ENCODE data around the gene DDX23.
"Not testable (repeated sequence)": the region's sequence is repeated elsewhere in the genome, so short reads cannot be mapped to it uniquely, and the experiment has no call there.

The DDX23 gene

GRCh38 chr12:48861111-48861510, 9.1 kb upstream of the DDX23 start:
- DNase-seq: no peak

DNA sequence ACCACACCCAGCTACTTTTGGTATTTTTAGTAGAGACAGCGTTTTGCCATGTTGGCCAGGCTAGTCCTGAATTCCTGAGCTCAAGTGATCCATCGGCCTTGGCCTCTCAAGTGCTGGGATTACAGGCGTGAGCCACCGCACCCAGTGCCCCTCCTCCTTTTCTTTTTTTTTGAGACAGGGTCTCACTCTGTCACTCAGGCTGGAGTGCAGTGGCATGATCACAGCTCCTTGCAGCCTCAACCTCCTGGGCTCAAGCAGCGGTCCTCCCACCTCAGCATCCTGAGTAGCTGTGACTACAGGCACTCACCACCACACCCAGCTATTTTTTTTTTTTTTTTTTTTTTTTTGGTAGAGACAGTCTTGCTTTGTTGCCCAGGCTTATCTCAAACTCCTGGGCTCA, 8.3 kb upstream of the DDX23 start:
- DNase-seq: not testable (repeated sequence)

DNA sequence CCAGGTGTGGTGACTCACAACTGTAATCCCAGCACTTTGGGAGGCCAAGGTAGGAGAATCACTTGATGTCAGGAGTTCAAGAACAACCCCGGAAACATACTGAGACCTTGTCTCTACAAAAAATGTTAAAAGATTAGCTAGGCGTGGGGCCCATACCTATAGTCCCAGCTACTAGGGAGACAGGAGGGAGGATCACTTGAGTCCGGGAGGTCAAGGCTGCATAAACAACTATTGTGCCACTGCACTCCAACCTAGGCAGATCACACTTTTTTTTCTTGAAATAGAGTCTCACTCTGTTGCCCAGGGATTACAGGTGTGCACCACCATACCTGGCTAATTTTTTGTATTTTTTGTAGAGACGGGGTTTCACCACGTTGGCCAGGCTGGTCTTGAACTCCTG, 7.6 kb upstream of the DDX23 start:
- DNase-seq: no peak

DNA sequence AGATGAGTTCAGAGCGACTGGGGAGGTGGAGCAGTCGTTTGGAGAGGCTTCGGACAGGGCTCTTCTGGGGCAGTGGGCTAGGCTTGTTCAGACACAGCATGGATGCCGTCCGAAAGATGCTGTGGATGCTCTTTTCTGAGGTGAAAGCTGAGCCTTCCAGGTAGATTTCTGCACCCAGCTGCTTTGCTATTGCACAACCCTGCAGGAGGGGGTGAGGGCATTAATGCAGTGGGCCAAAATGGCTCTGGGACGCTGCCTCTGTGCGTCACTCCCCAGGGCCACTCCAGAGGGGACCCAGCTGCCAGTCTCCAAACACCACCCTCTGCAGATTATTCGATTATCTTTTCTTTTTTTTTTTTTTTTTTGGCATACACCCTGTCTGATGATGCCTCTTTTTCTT, 6.1 kb upstream of the DDX23 start:
- DNase-seq: no peak

GRCh38 chr12:48857278-48857994, 5.5 kb upstream of the DDX23 start:
- no peak for DNase-seq

GRCh38 chr12:48856379-48856778, 4.4 kb upstream of the DDX23 start:
- DNase-seq: no peak

DNA sequence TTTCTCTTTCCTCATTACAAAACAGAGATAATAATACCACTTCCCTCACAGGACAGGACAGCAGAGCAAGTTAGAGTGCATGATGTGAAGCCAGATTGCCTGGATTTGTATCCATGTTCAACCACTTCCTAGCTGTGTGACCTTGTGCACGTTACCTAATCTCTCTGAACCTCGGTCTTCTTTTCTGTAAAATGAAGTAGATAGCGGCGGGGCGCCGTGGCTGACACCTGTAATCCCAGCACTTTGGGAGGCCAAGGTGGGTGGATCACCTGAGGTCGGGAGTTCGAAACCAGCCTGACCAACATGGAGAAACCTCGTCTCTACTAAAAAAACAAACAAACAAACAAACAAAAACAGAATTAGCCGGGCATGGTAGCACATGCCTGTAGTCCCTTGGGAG, 3.0 kb upstream of the DDX23 start:
- not testable (repeated sequence) for DNase-seq

DNA sequence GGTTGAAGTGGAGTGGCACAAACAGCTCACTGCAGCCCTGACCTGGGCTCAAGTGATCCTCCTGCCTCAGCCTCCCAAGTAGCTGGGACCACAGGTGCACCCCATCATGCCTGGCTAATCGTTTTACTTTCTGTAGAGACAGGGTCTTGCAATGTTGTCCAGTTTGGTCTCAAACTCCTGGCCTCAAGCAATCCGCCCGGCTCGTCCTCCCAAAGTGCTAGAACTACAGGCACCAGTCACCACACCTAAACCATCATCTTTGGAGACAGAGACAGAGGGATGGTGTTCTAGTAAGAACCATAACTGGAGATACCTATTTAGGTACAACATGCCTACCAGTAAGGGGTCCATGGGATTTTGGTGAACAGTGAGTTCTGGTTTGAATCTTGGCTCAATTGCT, 2.5 kb upstream of the DDX23 start:
- DNase-seq: no peak

DNA sequence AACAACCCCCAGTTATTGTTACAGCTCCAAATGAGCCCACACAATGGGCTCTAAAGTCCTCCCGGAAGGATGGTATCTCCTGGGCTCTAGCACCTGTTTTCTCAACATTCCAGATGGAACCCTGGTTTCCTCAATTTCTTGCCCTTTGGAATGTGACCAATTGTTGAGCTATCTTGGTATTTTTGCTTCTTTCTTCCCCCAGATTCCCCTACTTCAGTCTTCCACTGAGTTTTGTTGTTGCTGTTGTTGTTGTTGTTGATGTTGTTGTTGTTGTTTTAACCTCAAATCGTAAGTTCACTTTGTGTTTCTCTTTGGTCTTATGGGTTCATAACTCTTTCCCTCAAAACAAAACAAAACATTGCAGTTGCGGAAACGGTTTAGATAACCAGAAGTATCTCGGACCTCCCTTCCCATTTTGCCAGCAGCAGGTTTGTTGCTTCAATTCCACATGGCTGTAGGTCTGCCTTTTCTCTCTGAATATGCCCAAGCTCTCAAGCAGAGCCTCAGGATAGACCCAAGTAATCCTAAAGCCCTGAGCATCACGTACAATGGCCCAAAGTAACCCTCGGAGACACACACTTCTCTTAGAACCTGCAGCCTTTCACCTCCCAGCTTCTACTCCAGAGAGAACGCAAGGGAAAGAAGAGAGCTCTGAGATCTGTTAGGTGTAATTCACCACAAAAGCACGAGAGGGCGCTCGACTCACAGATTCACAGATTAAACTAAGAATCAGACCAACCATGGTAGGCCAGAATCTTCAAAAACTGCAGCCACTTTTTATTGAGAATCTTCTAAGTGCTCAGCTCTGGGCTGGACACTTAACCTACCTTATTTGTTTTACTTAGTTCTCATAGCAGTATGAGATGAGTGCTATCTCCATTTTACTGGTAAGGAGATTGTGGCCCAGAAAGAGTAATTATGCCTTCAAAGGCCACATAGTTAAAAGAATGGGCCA, 1.0 kb upstream of the DDX23 start:
- peak; percentile 92 for DNase-seq

- DNase-seq: not testable (repeated sequence)
Observed at GRCh38 chr12:48842021-48842420, 9.9 kb downstream of the DDX23 start.

DNA sequence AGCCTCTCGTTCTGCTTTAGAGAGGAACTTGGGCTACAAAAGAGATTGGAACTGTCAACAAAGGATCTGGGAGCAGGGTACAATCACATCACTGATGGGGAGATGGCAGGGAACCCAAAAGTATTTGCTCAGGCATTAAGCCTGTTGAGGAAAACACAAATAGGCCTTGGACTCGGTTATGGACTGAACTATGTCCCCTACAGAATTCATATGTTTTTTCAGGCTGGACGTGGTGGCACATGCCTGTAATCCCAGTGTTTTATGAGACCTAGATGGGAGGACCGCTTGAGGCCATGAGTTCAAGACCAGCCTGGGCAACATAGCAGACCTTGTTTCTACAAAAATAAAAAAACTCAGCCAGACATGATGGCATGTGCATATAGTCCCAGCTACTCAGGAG, 13.9 kb downstream of the DDX23 start:
- no peak for DNase-seq

- DNase-seq: no peak
Observed at GRCh38 chr12:48832321-48833060, 19.5 kb downstream of the DDX23 start.

- DNase-seq: no peak
Observed at GRCh38 chr12:48831257-48831656, 20.7 kb downstream of the DDX23 start.

DNA sequence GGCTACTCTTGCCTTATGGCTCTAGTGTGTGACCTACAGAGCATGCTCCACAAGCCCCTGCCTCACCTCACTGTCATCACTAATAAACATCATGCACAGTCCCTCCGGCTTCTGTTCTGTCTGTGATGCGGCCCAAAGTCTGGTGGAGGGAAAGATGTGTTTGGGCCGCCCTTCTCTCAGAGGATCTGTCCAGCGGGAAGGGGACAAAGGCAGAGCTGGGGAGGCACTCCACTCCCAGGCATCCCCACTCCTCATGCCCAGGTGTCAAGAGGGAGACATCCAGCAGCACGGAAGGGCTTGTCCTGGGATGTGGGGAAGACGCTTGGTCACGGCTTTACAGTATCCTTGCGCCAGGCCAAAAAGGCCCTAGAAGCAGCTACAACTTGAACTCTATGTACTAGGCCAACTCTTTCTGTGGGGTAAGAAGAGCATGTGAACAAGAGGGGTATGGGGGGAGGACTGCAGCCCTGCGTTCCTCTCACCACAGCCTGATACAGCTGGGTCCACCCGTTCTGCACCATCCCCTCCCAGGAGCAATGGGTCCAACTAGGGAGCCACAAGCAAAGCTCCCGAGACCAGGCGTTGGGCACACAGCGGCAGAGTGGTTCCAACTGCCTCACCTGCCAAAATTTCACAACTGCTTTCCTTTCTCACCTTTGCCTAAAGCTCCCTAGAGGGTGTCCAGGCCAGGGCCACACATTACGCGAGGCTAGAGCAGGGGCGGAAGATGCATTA, 23.0 kb downstream of the DDX23 start:
- no peak for DNase-seq

DNA sequence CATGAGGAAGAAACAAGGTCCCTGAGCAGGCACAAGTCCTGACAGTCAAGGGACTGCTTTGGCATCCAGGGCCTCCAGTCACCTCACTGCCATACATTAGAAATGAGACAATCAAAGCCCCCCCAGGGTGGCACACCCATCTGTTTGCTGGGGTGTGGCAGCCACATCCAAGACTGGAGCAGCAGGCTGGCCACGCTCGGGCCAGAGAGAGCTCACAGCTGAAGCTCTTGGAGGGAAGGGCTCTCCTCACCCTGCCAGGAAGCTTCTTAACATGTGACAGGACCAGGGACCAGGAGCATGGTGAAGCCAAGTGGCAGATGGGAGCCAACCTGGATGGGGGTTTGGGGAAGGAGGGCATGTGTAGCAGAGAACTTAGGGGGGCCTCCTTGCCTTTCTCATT, 23.7 kb downstream of the DDX23 start:
- no peak for DNase-seq

DNA sequence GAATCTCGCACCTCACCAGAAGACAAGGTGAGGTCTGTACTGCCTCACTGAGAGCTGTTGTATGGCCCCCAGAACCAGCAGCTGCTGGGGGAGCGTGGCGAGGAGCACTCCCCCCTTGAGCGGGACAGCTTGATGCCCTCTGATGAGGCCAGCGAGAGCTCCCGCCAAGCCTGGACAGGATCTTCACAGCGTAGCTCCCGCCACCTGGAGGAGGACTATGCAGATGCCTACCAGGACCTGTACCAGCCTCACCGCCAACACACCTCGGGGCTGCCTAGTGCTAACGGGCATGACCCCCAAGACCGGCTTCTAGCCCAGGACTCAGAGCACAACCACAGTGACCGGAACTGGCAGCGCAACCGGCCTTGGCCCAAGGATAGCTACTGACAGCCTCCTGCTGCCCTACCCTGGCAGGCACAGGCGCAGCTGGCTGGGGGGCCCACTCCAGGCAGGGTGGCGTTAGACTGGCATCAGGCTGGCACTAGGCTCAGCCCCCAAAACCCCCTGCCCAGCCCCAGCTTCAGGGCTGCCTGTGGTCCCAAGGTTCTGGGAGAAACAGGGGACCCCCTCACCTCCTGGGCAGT, 24.4 kb downstream of the DDX23 start:
- no peak for DNase-seq

DNA sequence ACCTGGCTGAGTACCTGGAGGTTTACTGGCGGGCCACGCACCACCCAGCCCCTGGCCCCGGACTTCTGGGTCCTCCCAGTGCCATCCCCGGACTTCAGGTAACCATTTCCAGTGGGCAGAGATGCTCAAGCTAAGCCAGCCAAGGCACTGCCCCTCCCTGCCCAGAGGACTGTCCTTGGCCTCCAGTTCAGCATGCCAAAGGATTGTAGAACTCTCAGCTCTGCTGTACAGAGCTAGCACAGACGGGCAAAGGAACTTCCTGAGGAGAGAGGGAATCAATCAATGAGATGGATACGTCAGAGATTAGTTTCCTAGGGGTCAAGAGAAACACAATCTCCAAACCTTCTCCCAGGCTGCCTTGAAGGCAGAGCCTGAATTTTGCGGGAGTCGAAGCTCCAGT, 24.9 kb downstream of the DDX23 start:
- DNase-seq: no peak

- no peak for DNase-seq
Observed at GRCh38 chr12:48826209-48826855, 25.6 kb downstream of the DDX23 start.

GRCh38 chr12:48824905-48825304, 27.1 kb downstream of the DDX23 start:
- DNase-seq: no peak

- peak; percentile 30 for DNase-seq
Observed at GRCh38 chr12:48824112-48824511, 27.9 kb downstream of the DDX23 start.

DNA sequence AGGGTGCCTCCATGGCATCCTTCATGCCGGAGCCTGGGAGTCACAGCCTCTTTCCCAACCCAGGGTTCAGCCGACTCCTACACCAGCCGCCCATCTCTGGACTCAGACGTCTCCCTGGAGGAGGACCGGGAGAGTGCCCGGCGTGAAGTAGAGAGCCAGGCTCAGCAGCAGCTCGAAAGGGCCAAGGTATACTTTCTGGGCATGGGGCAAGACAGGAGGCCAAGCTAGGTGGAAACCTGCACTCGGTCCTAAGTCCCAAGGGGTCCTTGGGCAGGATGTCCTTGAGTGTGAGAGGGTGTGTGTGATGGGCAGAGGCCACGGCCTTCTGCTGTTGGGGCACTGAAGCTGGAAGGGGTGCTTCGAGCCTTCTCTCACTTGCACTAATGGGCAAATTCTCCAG, 28.7 kb downstream of the DDX23 start:
- DNase-seq: no peak

GRCh38 chr12:48822711-48823110, 29.3 kb downstream of the DDX23 start:
- DNase-seq: no peak
